ENCODE data around the gene CFDP1.

The CFDP1 gene

DNA sequence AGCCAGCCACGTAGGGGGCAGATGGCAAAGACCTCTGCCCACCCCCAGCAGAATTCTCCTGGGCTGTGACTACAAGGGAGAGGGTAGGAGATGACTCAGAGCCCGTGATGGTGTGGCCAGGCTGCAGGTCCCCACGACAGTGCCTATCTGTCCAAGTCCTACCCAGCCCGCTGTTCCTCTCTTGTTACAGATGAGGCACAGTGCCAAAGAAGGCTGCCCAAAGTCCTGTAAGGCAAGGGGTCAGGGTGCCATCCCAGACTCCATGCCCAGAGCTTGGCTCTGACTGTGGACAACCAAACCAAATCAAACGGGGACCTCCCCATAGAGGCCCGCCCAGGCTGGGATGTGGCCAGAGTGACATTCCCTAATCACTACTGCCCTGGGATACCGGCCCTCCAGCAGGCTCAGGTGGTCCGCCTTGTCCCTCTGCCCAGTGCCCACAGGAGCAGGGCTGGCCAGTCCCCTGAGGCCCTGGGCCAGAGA, 169.3 kb downstream of the CFDP1 start:
- no peak for DNase-seq

GRCh38 chr16:75263291-75263962, 169.9 kb downstream of the CFDP1 start:
- no peak for DNase-seq

- DNase-seq: no peak
Measured at GRCh38 chr16:75262800-75263127, 170.5 kb downstream of the CFDP1 start.

DNA sequence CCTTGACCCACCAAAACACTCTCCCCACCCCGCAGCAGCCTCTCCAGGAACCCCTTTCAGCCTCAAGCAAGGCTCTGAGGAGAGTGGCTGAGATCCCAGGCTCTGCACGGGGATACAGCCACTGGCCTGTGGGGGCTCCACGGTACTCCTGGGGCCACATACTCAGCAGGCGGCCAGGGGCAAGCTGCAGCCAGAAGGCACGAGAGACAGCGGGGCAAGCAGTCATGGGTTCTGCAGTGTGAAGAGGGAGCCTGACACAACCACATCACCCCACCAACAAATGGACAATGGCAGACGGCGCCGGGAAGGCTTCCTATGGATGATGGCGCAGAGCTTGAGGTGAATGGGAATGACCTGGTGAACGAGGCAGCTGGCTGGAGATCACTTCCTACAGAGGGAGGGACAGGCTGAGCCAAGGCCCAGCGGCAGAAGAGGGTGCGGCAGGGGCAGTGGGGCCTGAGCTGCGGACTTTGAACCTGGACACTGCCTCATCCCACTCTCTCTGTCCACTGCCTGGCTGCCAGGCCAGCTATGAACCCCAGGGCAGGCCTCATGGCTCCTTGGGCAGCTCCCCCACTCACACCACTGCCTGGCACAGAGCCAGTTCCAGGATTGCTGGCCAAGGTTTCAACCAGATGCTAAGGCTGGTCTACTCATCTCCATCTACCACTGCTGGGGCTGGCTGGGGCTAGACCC, 171.1 kb downstream of the CFDP1 start:
- DNase-seq: no peak

- DNase-seq: no peak
Measured at GRCh38 chr16:75261590-75262078, 171.7 kb downstream of the CFDP1 start.

GRCh38 chr16:75260851-75261589, 172.3 kb downstream of the CFDP1 start:
- no peak for DNase-seq

- DNase-seq: no peak
Measured at GRCh38 chr16:75258807-75259141, 174.5 kb downstream of the CFDP1 start.

DNA sequence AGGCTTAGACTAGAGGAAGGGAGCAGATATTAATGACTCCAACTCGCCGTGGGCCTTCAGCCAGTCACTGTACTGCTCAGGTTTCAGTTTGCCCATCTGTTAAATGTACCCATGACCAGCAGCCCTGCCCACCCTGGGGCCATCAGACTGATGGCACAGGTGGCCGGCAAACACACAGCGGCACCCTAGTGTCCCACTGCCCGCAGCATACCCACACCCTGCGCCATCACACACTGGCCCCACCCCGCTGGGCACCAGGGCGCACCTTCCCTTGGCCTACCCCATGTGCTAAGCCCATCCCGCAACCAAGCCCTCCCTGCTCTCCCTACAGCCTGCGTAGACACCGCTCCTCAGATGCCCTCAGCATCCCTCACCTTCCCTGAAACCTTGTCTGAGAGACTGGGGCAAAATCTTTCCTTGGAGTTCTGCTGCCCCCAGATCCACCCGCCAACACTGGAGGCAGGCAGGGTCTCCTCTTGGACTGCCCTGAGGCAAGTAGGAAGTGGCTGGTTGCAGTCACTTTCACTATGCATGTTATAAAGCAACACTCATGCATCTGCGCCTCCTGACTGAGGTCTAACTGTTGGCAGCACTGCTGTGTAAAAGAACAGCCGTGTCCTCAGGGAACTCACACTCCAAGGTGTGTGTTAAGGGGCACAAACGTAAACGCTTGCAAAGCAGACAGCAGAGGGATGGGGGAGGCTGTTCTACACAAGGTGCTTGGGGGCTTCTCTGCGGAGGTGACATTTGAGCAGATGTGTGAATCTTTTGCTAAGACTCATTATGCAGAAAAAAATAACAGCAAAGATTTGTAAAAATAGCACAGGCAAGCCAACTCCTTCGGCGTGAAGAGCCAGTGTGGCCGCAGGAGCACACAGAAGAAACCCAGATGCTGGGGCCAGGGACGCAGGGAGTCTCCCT, 175.2 kb downstream of the CFDP1 start:
- DNase-seq: no peak

GRCh38 chr16:75256696-75257343, 176.5 kb downstream of the CFDP1 start:
- DNase-seq: no peak

DNA sequence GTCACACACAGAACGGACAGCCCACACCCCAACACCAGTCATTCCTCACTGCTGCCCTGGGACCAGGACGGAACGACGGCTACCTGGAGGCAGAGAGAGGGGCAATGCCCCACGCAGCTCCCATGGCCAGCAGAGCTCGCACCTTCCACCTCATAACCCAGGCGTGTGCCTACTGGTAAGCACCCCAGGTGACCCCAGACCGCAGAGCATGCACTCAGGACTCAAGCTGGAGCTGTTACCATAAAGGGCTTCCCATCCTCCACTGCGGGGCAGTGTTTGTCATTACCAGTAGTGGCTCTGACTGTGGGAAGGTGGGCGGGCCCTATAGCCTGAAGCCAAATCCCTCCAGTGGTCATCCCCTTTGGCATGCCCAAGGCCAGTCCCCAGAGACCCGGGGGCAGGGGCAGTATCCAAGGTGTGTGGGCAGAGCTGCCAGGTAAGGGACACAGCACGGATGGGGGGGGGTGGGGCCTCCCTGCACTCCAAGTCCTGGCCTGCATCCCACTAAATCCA, 177.2 kb downstream of the CFDP1 start:
- DNase-seq: no peak

- DNase-seq: no peak
Measured at GRCh38 chr16:75254359-75254837, 178.9 kb downstream of the CFDP1 start.

GRCh38 chr16:75252946-75253911, 180.1 kb downstream of the CFDP1 start:
- DNase-seq: no peak

DNA sequence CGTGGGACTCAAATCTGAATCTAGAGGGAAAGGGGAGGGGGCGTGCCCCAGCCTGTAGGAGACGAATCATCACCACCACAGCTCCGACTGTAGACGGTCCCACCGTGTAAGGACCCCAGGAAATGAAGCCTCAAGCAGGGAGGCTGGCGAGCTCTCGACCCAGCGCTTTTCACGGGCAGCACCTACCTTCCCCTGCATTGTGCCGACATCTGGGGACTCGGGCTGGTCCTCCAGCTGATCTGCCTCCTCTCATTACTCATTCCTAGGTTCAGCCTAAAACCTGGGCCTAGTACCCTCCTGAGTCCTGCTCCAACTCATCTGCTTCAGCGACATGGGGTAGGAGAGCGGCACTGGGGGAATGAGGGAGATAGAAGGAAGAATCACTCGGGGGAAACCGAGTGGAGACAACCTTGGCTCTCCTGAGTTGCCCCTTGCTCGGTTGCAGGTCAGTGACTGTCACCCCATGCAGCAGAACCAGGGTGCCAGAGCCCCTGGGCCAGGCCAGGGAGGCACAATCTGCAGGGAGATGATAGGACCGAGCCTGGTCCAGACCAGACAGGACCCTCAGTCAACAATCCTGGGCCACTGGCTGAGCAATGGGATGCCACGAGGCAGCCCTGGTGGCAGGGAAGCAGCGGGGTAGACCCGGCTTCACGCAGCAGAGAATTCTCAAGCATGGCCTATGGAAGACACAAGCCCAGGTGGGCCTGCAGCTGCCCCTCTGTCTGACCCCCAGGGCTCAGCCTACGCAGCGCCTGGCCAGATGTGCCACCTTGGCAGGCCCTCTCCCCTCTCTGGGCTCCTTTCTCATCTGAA, 181.0 kb downstream of the CFDP1 start:
- DNase-seq: no peak

GRCh38 chr16:75251280-75252048, 181.8 kb downstream of the CFDP1 start, which contains the start of gene BCAR1:
TSS of gene BCAR1 (minus strand) at chr16:75251624. CDS start at chr16:75251482, 142 bp downstream.
- DNase-seq: no peak

GRCh38 chr16:75250809-75251279, 182.5 kb downstream of the CFDP1 start:
- no peak for DNase-seq

DNA sequence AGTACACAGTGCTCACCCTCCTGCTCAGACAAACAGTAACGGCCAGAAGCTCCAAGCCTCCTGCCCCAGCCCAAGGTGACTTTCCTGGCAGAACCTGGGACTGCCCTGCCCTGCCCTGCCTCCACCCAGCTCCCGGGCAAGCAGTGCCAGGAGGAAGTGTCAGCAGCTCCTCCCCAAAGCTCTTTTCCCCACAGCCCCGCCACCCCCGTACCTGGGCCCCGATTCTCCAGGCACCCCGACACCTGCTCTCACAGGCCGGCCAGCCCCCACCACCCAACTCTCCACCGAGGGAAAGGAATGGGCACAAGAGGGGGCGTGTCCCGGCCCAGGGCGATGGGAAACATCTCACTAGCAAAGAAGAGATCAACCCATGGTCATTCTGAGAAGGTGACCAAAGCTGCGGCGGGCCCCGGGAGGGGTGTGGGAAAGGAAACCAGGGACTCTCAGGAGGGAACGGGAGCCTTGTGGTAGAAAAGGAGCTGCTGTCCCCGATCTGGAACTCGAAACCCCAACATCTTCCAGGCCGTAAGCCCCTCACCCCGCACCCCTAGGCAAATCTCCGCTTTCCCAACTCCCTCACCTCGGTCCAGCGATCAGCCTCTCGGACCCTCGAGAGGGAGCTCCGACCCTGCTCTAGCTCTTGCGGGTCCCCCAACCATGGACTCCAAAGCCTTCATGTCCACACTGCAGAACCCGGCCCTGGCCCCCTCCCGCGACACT, 183.1 kb downstream of the CFDP1 start:
- no peak for DNase-seq

GRCh38 chr16:75249441-75249840, 183.9 kb downstream of the CFDP1 start:
- DNase-seq: no peak

Measured in central memory CD4-positive, alpha-beta T cell (primary cell).